ENCODE results near the gene GRIN2D.

The GRIN2D gene

GRCh38 chr19:48428670-48429069 is 35.2 kb downstream of the GRIN2D start:
- Histone ChIP-seq H3K36me3 (ENCODE audit: control insufficient read depth, insufficient read depth, low read length) (no peaks in the 10 kb centered on the region), H3K27ac (ENCODE audit: insufficient read depth, low read length, poor library complexity, severe bottlenecking) (no peak overlapping the region), H3K4me1 (ENCODE audit: control insufficient read depth, insufficient read depth, low read length, poor library complexity, severe bottlenecking) (no peaks in the 10 kb centered on the region), H3K4me3 (ENCODE audit: insufficient read depth, low read depth, low read length, poor library complexity, severe bottlenecking) (no peak overlapping the region), H3K9me3 (ENCODE audit: control insufficient read depth, low read length) (no peaks in the 10 kb centered on the region), H3K27me3 (replicated peaks; ENCODE audit: control insufficient read depth, insufficient read depth, low read length, poor library complexity, severe bottlenecking) (no peaks in the 10 kb centered on the region)
- no peak for DNase-seq

DNA sequence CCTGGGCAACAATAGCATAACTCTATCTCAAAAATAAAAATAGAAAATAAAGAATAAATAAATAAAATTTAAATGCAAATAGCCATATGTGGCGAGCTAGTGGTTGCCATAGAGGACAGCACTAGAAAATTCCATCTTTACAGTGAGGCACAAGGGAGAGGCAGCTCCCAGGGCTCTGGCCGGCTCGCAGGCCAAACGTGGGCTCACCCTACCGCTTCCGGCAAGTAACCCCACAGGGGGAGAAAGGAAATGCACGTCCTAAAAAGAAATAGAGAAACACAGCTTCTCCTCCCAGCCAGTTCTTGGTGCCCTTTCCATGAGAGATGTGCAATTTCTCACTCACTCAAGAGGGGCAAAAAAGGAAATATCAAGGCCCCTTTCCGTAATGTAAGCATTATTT is 39.9 kb downstream of the GRIN2D start:
- H3K27me3 ChIP-seq (replicated peaks; ENCODE audit: control insufficient read depth, insufficient read depth, low read length, poor library complexity, severe bottlenecking) = no peaks in the 10 kb centered on the region
- no peak overlapping the region for H3K27ac ChIP-seq (ENCODE audit: insufficient read depth, low read length, poor library complexity, severe bottlenecking)
- no peak overlapping the region for H3K4me3 ChIP-seq (ENCODE audit: insufficient read depth, low read depth, low read length, poor library complexity, severe bottlenecking)
- no peak for DNase-seq
- no peaks in the 10 kb centered on the region for H3K4me1 ChIP-seq (ENCODE audit: control insufficient read depth, insufficient read depth, low read length, poor library complexity, severe bottlenecking)
- H3K9me3 ChIP-seq (ENCODE audit: control insufficient read depth, low read length) = no peaks in the 10 kb centered on the region
- no peaks in the 10 kb centered on the region for H3K36me3 ChIP-seq (ENCODE audit: control insufficient read depth, insufficient read depth, low read length)

GRCh38 chr19:48436586-48436985 is 43.1 kb downstream of the GRIN2D start:
- Histone ChIP-seq H3K9me3 (ENCODE audit: control insufficient read depth, low read length) (no peaks in the 10 kb centered on the region), H3K4me1 (ENCODE audit: control insufficient read depth, insufficient read depth, low read length, poor library complexity, severe bottlenecking) (no peaks in the 10 kb centered on the region), H3K36me3 (ENCODE audit: control insufficient read depth, insufficient read depth, low read length) (no peaks in the 10 kb centered on the region), H3K27ac (ENCODE audit: insufficient read depth, low read length, poor library complexity, severe bottlenecking) (no peak overlapping the region), H3K27me3 (replicated peaks; ENCODE audit: control insufficient read depth, insufficient read depth, low read length, poor library complexity, severe bottlenecking) (no peaks in the 10 kb centered on the region), H3K4me3 (ENCODE audit: insufficient read depth, low read depth, low read length, poor library complexity, severe bottlenecking) (no peak overlapping the region)
- DNase-seq = no peak

GRCh38 chr19:48441360-48442050 is 48.0 kb downstream of the GRIN2D start:
- Histone ChIP-seq H3K36me3 (ENCODE audit: control insufficient read depth, insufficient read depth, low read length) (no peaks in the 10 kb centered on the region), H3K27ac (ENCODE audit: insufficient read depth, low read length, poor library complexity, severe bottlenecking) (no peak overlapping the region), H3K4me1 (ENCODE audit: control insufficient read depth, insufficient read depth, low read length, poor library complexity, severe bottlenecking) (peaks cover 20% of the 10 kb centered on the region), H3K27me3 (replicated peaks; ENCODE audit: control insufficient read depth, insufficient read depth, low read length, poor library complexity, severe bottlenecking) (peaks cover 11% of the 10 kb centered on the region), H3K9me3 (ENCODE audit: control insufficient read depth, low read length) (no peaks in the 10 kb centered on the region), H3K4me3 (ENCODE audit: insufficient read depth, low read depth, low read length, poor library complexity, severe bottlenecking) (no peak overlapping the region)
- no peak for DNase-seq

GRCh38 chr19:48442116-48443035 is 48.9 kb downstream of the GRIN2D start:
- peaks cover under 1% of the 10 kb centered on the region for H3K36me3 ChIP-seq (ENCODE audit: control insufficient read depth, insufficient read depth, low read length)
- peaks cover 21% of the 10 kb centered on the region for H3K4me1 ChIP-seq (ENCODE audit: control insufficient read depth, insufficient read depth, low read length, poor library complexity, severe bottlenecking)
- no peaks in the 10 kb centered on the region for H3K9me3 ChIP-seq (ENCODE audit: control insufficient read depth, low read length)
- no peak overlapping the region for H3K4me3 ChIP-seq (ENCODE audit: insufficient read depth, low read depth, low read length, poor library complexity, severe bottlenecking)
- no peak overlapping the region for H3K27ac ChIP-seq (ENCODE audit: insufficient read depth, low read length, poor library complexity, severe bottlenecking)
- H3K27me3 ChIP-seq (replicated peaks; ENCODE audit: control insufficient read depth, insufficient read depth, low read length, poor library complexity, severe bottlenecking) = peaks cover 11% of the 10 kb centered on the region
- DNase-seq = no peak

DNA sequence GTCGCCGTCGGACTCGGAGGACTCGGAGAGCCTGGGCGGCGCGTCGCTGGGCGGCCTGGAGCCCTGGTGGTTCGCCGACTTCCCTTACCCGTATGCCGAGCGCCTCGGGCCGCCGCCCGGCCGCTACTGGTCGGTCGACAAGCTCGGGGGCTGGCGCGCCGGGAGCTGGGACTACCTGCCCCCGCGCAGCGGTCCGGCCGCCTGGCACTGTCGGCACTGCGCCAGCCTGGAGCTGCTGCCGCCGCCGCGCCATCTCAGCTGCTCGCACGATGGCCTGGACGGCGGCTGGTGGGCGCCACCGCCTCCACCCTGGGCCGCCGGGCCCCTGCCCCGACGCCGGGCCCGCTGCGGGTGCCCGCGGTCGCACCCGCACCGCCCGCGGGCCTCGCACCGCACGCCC is 49.8 kb downstream of the GRIN2D start:
- Histone ChIP-seq H3K4me1 (ENCODE audit: control insufficient read depth, insufficient read depth, low read length, poor library complexity, severe bottlenecking) (peaks cover 21% of the 10 kb centered on the region), H3K4me3 (ENCODE audit: insufficient read depth, low read depth, low read length, poor library complexity, severe bottlenecking) (no peak overlapping the region), H3K27ac (ENCODE audit: insufficient read depth, low read length, poor library complexity, severe bottlenecking) (no peak overlapping the region), H3K9me3 (ENCODE audit: control insufficient read depth, low read length) (no peaks in the 10 kb centered on the region), H3K27me3 (replicated peaks; ENCODE audit: control insufficient read depth, insufficient read depth, low read length, poor library complexity, severe bottlenecking) (peaks cover 11% of the 10 kb centered on the region), H3K36me3 (ENCODE audit: control insufficient read depth, insufficient read depth, low read length) (peaks cover 9% of the 10 kb centered on the region)
- no peak for DNase-seq

Measured in effector memory CD4-positive, alpha-beta T cell (primary cell).